Activated naive CD8-positive, alpha-beta T cell treated with anti-CD3 and anti-CD28 coated beads for 36 hours (primary cell): ENCODE results near the gene UBQLN3. TPM values are rescaled to one million over a fixed set of nuclear protein-coding genes. Genes with fewer than 3 reads are reported as not detected.

Source experiments
- DNase-seq: peaks from one replicate; pipeline ENCODE4 v3.0.0; 2021
- H3K27ac Mint-ChIP-seq: one replicate; pipeline ENCODE4 v1.8.0; 2022; ENCODE audit warnings: mild to moderate bottlenecking, moderate library complexity, mixed read lengths
- H3K27me3 Mint-ChIP-seq: one replicate; pipeline ENCODE4 v1.8.0; 2022; ENCODE audit warnings: mild to moderate bottlenecking, mixed read lengths
- H3K36me3 Mint-ChIP-seq: one replicate; pipeline ENCODE4 v1.8.0; 2021; ENCODE audit warnings: mild to moderate bottlenecking, mixed read lengths
- H3K4me1 Mint-ChIP-seq: one replicate; pipeline ENCODE4 v1.8.0; 2021; ENCODE audit warnings: mixed read lengths
- H3K4me3 Mint-ChIP-seq: one replicate; pipeline ENCODE4 v1.8.0; 2022; ENCODE audit warnings: mild to moderate bottlenecking, moderate library complexity, mixed read lengths
- H3K9me3 Mint-ChIP-seq: one replicate; pipeline ENCODE4 v1.8.0; 2022; ENCODE audit warnings: mixed read lengths
- total RNA-seq, 2 experiments: library from RNA; stranded (reverse); gene quantifications; one replicate each; pipeline ENCODE4 v1.2.3, GENCODE V29; 2021

The UBQLN3 gene
- total RNA-seq, 2 experiments from 2014 or later = not detected

DNA sequence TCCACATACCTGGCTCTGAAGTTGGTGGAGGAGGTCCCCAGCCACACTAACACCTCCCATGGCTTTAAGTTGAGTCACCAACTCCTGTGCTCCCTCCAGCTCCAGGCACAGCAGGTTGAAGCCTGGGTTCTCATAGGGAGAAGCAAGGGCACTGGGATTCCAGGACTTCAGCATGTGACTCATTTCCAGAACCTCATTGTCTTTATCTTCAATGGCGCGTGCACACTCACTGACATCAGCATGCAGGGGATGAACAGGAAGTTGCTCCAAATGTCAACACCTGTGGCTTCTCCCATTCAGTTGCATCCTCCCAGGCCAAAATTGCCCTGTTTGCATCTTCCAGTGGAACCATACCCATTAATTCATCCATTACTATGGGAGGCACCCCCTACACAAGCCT is 12.6 kb upstream of the UBQLN3 start:
- Mint-ChIP-seq H3K9me3 (no peaks in the 10 kb centered on the region), H3K4me1 (no peaks in the 10 kb centered on the region), H3K27me3 (no peaks in the 10 kb centered on the region), H3K27ac (no peak overlapping the region), H3K4me3 (no peak overlapping the region), H3K36me3 (no peaks in the 10 kb centered on the region)
- no peak for DNase-seq

DNA sequence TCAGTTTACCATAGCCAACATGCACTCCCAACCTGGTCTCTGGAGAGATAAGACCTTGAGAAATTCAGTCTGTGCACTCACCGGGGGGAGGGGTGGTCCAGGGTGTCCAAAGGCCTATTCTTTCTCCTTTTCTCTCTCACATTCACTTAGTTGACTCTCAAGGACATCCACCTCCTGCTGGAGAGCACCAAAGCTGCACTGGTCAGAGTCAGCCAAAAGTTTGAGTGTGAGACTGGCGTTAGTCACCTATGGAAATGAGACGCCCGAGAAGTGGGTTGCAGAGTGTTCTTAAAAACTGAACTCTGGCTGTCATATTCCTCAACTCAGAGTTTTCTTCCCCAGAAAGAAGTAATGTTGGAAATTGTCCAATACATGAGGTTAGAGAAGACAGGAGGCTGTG is 11.8 kb upstream of the UBQLN3 start:
- Mint-ChIP-seq H3K9me3 (no peaks in the 10 kb centered on the region), H3K4me1 (no peaks in the 10 kb centered on the region), H3K4me3 (no peak overlapping the region), H3K27ac (no peak overlapping the region), H3K36me3 (no peaks in the 10 kb centered on the region), H3K27me3 (no peaks in the 10 kb centered on the region)
- no peak for DNase-seq

DNA sequence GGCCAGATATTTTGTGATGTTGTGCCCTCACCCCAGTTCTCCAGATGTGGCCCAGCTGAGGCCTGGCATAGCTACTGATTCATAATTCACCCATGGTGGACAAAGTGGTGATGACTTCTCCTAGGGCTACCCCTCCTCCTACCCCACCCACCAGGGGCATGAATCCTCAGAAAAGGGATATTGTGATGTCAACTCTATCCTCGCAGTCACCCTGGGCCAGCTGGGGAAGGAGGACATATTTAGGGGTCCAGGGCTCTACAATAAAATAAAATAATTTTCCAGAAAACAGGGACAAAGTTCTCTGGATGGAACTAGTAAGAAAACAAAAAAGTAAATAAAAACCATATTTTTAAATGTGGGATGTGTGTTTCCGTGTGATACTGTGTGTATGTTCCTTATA is 6.8 kb upstream of the UBQLN3 start, which contains the start of gene UBQLNL:
TSS of gene UBQLNL (minus strand) at position 101 of the 400 bp plus-strand sequence. CDS start 258 bp downstream, outside the sequence.
- H3K4me3 Mint-ChIP-seq = no peak within 1 kb of the TSS
- no peaks in the 10 kb centered on the region for H3K36me3 Mint-ChIP-seq
- H3K9me3 Mint-ChIP-seq = no peaks in the 10 kb centered on the region
- no peaks in the 10 kb centered on the region for H3K4me1 Mint-ChIP-seq
- H3K27me3 Mint-ChIP-seq = no peaks in the 10 kb centered on the region
- H3K27ac Mint-ChIP-seq = no peak within 1 kb of the TSS
- DNase-seq = no peak

DNA sequence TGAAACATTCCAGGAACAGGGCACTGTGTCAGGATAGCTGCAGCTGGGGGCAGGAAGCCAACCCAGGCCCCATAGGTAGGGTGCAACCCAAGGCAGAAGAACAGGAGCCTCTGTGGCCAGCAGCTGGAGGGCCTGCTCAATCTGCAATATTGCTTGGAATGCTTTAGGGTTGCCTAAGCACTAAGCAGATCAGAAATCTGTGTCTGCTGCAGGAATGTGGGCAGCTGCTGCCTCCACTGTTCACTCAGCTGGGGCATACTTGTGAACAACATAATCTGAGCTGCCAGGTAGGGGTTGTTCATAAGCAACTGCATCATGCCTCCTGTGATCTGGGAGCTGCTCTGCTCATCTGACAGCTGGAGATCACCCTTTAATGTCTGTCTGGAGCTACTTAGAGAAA is 5.1 kb upstream of the UBQLN3 start:
- H3K4me1 Mint-ChIP-seq = no peaks in the 10 kb centered on the region
- no peak for DNase-seq
- H3K27ac Mint-ChIP-seq = no peak overlapping the region
- no peaks in the 10 kb centered on the region for H3K27me3 Mint-ChIP-seq
- no peaks in the 10 kb centered on the region for H3K9me3 Mint-ChIP-seq
- no peaks in the 10 kb centered on the region for H3K36me3 Mint-ChIP-seq
- no peak overlapping the region for H3K4me3 Mint-ChIP-seq

DNA sequence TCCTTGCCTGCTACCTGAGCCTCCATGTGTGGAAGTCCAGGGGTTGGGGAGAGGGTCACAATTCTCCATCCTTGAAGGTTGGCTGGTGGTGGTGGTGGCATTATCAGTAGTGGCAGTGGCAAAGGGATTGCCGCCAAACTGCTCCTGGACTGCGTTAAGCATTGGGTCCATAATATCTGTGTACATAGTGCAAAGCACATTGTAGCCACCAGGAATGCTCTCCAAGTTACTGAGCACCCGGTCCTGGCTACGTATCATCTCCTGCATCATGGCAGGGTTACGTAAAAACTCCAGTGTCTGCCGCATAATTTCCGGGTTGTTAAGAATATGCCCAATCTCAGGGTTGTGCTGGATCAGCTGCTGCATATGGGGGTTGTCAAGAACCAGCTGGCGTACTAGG is 1.2 kb downstream of the UBQLN3 start:
- DNase-seq = no peak
- no peak overlapping the region for H3K4me3 Mint-ChIP-seq
- H3K36me3 Mint-ChIP-seq = no peaks in the 10 kb centered on the region
- no peaks in the 10 kb centered on the region for H3K9me3 Mint-ChIP-seq
- no peak overlapping the region for H3K27ac Mint-ChIP-seq
- no peaks in the 10 kb centered on the region for H3K4me1 Mint-ChIP-seq
- peaks cover 4% of the 10 kb centered on the region for H3K27me3 Mint-ChIP-seq

DNA sequence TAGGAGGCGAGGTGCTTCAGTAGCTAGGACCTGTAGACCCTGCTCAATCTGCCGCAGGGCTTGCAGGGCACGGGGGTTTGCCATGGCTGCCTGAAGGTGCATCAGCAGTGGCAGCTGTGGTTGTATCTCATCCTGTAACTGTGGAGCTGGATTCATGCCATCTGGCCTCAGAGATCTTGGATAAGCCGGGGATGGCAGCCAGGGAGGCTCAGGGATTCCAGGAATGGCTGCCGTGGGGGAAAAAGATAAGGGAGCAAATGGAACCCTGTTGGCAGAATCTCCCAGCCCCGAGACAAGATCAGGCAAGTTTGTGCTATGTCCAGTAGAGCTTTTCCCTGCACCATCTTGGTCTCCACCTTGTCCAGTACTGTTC is 1.8 kb downstream of the UBQLN3 start:
- no peaks in the 10 kb centered on the region for H3K36me3 Mint-ChIP-seq
- H3K4me3 Mint-ChIP-seq = no peak overlapping the region
- no peak overlapping the region for H3K27ac Mint-ChIP-seq
- no peaks in the 10 kb centered on the region for H3K4me1 Mint-ChIP-seq
- peaks cover 4% of the 10 kb centered on the region for H3K27me3 Mint-ChIP-seq
- no peak for DNase-seq
- no peaks in the 10 kb centered on the region for H3K9me3 Mint-ChIP-seq

DNA sequence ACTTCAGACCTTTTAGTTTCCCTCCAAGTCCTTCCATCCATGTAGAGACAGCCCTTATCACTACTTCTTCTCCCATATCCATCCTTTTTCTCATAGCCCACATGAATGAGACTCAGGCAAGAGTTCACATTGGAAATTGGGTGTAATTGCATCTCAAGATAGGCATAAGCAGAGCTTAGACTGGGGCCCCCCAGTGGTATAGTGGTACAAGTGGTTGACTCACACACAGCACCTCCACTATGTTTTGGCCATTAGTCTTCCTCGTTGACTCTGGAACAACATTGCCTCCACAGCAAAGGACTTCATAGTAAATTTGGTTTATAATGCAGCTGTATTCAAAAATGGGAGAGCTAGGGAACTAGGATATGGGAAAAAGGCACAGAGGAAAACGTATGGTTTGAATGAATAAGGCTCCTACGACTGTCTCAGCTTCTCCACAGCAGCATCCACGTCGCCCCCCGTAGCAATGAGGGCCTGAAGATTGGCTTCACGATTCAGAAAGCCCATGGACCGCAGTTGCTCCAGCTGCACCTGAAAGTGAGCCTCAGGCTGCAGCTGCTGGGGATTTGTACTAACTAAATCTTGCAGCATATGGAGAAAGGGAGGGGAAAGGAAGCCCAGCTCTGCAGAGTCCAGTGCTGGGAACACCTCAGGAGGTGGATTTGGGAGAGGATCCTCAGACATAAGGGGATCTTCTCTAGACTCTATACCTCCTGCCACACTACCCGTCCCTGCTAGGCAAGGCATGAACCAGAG is 2.4 kb downstream of the UBQLN3 start:
- Mint-ChIP-seq H3K4me3 (no peak overlapping the region), H3K4me1 (no peaks in the 10 kb centered on the region), H3K36me3 (no peaks in the 10 kb centered on the region), H3K27ac (no peak overlapping the region), H3K9me3 (no peaks in the 10 kb centered on the region), H3K27me3 (peaks cover 4% of the 10 kb centered on the region)
- DNase-seq = no peak

DNA sequence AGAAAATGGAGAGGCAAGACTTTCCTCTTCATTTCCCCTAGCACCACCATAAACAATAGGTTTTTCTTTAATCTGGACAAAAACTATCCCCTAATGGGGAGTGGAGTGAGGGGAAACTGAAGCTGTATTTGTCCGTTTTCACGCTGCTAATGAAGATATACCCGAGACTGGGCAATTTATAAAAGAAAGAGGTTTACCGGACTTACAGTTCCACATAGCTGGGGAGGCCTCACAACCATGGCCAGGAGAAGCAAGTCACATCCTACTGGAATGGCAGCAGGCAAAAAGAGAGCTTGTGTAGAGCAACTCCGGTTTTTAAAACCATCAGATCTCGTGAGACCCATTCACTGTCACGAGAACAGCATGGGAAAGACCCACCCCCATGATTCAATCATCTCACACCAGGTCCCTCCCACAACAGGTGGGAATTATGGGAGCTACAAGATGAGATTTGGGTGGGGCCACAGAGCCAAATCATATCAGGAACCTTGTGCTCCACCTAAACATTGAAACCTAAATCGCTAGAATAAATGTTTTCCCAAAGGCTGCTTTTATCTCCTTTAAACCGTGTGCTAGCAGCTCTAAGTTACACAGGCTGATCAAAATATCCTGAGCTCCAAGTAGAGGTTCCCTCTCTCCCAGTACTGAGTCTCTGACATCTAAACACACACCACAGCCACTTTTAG is 4.3 kb downstream of the UBQLN3 start:
- Mint-ChIP-seq H3K36me3 (no peaks in the 10 kb centered on the region), H3K4me1 (no peaks in the 10 kb centered on the region), H3K4me3 (no peak overlapping the region), H3K27me3 (peaks cover 4% of the 10 kb centered on the region), H3K27ac (no peak overlapping the region), H3K9me3 (no peaks in the 10 kb centered on the region)
- DNase-seq = no peak

DNA sequence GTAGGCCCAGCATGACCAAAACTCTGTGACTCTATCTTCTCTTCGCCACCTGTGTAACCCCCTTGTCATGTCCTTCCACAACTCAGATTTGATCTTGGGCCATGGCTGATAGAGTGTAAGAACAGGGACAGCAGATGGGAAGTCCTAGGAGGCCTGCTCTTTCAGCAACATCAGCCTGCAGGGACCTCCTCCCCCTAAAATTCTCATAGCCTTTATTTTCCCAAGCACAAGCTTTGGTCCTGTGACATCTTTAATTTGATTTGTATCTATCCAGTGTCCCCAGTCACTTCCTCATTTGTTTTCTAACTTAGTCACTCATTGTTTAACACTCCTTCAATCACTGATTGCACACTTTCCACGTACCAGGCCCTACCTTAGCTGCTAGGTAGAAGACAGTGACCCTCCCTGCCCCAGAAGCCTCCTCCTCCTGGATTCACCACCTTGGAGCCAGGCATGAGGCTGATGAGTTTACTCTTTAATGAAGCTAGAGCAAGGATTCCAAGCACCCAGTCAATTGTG is 5.3 kb downstream of the UBQLN3 start:
- H3K9me3 Mint-ChIP-seq = no peaks in the 10 kb centered on the region
- no peak overlapping the region for H3K27ac Mint-ChIP-seq
- DNase-seq = no peak
- no peaks in the 10 kb centered on the region for H3K36me3 Mint-ChIP-seq
- no peaks in the 10 kb centered on the region for H3K4me1 Mint-ChIP-seq
- H3K4me3 Mint-ChIP-seq = no peak overlapping the region
- peaks cover 4% of the 10 kb centered on the region for H3K27me3 Mint-ChIP-seq

DNA sequence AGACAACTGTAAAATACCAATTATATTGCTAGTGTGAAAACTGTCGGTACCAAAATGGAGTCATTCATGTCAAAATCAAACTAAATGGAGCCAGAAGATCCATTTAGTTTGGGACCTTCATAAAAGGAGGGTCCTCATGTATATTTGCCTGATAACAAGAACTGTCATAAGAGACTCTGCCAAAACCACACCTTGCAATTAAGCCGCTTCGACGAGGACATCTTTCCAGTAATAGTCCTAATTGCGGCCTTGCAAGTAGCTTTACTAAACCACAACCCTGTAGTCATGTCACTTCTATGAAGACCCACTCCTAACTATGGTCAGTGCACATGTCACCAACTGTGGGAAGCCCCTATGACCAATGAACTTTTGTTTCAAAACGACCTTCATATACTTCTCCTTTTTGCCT is 9.4 kb downstream of the UBQLN3 start:
- DNase-seq = no peak
- H3K4me1 Mint-ChIP-seq = no peaks in the 10 kb centered on the region

DNA sequence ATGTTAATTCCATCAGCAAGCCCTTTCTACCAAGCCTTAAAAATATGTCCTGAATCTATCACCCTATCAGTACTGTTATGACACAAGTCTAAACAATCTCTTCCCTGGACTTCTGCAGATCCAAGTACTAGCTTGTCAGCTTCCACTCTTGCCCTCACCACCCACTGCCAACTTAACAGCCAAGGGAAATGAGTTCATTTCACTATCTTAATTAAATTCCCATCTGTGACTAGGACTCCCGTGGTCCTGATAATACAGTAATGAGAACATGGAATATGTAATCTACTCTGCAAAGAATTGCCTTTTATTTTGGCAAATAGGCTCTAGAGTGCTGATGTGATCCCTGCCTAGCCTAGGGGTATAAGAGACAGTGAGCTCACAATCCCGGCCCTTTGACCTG is 10.1 kb downstream of the UBQLN3 start:
- no peak overlapping the region for H3K27ac Mint-ChIP-seq
- no peaks in the 10 kb centered on the region for H3K27me3 Mint-ChIP-seq
- no peak overlapping the region for H3K4me3 Mint-ChIP-seq
- H3K9me3 Mint-ChIP-seq = no peaks in the 10 kb centered on the region
- no peak for DNase-seq
- no peaks in the 10 kb centered on the region for H3K4me1 Mint-ChIP-seq
- no peaks in the 10 kb centered on the region for H3K36me3 Mint-ChIP-seq

More for the DNA sequence above, 9.4 kb downstream of the UBQLN3 start:
- no peaks in the 10 kb centered on the region for H3K36me3 Mint-ChIP-seq
- no peak overlapping the region for H3K27ac Mint-ChIP-seq
- H3K9me3 Mint-ChIP-seq = no peaks in the 10 kb centered on the region
- H3K27me3 Mint-ChIP-seq = no peaks in the 10 kb centered on the region
- H3K4me3 Mint-ChIP-seq = no peak overlapping the region

DNA sequence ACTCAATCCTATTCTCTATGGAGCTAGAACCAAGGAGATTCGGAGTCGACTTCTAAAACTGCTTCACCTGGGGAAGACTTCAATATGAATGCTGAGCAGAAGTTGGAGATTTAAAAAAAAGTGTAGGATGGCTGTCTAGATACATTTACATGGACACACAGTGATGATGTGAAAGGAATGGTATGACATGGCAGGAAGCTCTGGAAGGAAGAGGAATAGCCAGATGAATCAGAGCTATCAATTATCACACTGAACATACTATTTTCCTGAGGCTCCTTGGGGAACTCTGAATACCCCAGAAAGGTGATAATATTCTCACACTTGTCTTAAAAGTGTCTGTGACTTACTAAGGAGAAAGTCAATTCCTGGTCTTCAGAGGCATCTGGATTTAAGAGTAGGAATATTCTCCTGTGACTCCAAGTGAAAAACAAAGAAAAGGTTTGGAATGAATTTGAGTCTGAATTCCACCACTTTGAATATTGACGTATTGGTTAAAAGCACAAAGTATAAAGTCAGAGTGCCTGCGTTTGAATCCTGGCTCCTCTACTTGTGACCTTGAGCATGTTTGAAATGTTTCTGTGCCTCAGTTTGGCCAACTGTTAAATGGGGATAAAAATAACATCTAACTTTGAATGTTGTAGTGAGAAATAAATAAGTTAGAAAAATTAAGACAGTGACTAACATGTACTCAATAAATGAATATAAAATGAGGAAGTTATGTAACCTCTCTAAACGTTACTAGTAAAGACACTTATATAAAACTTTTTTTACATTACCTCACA is 20.0 kb downstream of the UBQLN3 start:
- H3K9me3 Mint-ChIP-seq = no peaks in the 10 kb centered on the region
- no peak overlapping the region for H3K27ac Mint-ChIP-seq
- H3K4me3 Mint-ChIP-seq = no peak overlapping the region
- peaks cover 5% of the 10 kb centered on the region for H3K27me3 Mint-ChIP-seq
- H3K4me1 Mint-ChIP-seq = peaks cover 2% of the 10 kb centered on the region
- H3K36me3 Mint-ChIP-seq = no peaks in the 10 kb centered on the region
- no peak for DNase-seq

DNA sequence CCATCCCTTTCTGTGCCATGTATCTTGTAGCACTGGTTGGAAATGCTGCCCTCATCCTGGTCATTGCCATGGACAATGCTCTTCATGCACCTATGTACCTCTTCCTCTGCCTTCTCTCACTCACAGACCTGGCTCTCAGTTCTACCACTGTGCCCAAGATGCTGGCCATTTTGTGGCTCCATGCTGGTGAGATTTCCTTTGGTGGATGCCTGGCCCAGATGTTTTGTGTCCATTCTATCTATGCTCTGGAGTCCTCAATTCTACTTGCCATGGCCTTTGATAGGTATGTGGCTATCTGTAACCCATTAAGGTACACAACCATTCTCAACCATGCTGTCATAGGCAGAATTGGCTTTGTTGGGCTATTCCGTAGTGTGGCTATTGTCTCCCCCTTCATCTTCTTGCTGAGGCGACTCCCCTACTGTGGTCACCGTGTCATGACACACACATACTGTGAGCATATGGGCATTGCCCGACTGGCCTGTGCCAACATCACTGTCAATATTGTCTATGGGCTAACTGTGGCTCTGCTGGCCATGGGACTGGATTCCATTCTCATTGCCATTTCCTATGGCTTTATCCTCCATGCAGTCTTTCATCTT is 20.9 kb downstream of the UBQLN3 start:
- no peak overlapping the region for H3K4me3 Mint-ChIP-seq
- H3K9me3 Mint-ChIP-seq = no peaks in the 10 kb centered on the region
- H3K4me1 Mint-ChIP-seq = peaks cover 2% of the 10 kb centered on the region
- H3K36me3 Mint-ChIP-seq = no peaks in the 10 kb centered on the region
- peaks cover 5% of the 10 kb centered on the region for H3K27me3 Mint-ChIP-seq
- DNase-seq = no peak
- H3K27ac Mint-ChIP-seq = no peak overlapping the region

DNA sequence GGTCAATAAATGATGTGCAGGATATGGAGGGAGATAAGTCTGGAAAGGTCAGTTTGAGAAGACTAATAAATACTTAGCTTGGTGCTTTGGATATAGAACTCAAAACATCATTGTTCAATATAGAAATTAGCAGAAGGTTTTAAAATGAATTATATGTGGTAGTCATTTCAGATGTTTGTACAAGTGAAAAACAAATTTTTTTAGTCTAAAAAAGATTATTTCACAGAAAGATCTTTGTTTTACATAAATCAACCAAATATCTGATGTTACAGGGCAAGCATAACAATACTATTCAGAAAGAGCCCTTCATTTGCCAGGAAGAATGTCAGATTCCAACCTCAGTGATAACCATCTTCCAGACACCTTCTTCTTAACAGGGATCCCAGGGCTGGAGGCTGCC is 21.4 kb downstream of the UBQLN3 start, which contains the start of gene OR52D1:
TSS of gene OR52D1 (plus strand) at position 301 of the 400 bp plus-strand sequence. CDS start at position 323, 22 bp downstream.
- Mint-ChIP-seq H3K9me3 (no peaks in the 10 kb centered on the region), H3K27me3 (peaks cover 5% of the 10 kb centered on the region), H3K4me3 (no peak within 1 kb of the TSS), H3K36me3 (no peaks in the 10 kb centered on the region), H3K27ac (no peak within 1 kb of the TSS), H3K4me1 (peaks cover 2% of the 10 kb centered on the region)
- no peak for DNase-seq

DNA sequence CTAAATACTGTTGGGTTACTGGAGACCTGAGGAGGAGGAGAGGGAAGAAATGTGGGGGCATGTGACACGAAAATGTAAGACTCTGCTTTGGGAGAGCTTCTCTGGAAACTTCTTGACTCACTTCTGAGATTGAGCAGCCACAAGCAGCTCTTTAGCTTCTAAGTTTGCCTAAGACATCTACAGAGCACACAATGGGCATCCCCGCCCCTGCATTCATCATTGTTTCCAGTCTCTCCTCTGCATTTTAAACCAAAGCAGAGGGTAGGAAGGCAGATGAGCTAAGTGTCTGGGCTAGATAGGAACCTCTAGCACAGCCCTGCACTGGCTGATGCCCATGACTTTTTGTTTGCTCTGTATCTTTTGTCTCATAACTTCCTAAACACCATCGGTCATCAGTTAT is 23.3 kb downstream of the UBQLN3 start:
- Mint-ChIP-seq H3K4me3 (no peak overlapping the region), H3K9me3 (no peaks in the 10 kb centered on the region), H3K36me3 (no peaks in the 10 kb centered on the region), H3K27me3 (peaks cover 5% of the 10 kb centered on the region), H3K4me1 (peaks cover 2% of the 10 kb centered on the region), H3K27ac (no peak overlapping the region)
- peak; percentile 13 for DNase-seq
